H9 (cell line): ENCODE measurements around the gene BCAS3. TPM values are rescaled to one million over a fixed set of nuclear protein-coding genes. Genes with fewer than 3 reads are reported as not detected.

ENCODE experiments used
- DNase-seq: peaks from one replicate; pipeline ENCODE4 v3.0.0-alpha.2; 2017
- H2AFZ ChIP-seq: one replicate; pipeline ENCODE4 v1.6.1; 2013; ENCODE audit warnings: mild to moderate bottlenecking, low read length, control low read depth, moderate library complexity
- H2AK5ac ChIP-seq: 2 replicates; pipeline ENCODE4 v1.6.1; 2013; ENCODE audit warnings: low read length, control low read depth, mixed read lengths; ENCODE audit not compliant: insufficient read length
- H2BK120ac ChIP-seq: one replicate; pipeline ENCODE4 v1.6.1; 2013; ENCODE audit warnings: low read depth, mild to moderate bottlenecking, low read length, control low read depth, inconsistent platforms; ENCODE audit not compliant: poor library complexity, severe bottlenecking
- H2BK12ac ChIP-seq: 2 replicates; pipeline ENCODE4 v1.6.1; 2013; ENCODE audit warnings: low read length, control low read depth, mixed read lengths, low read depth; ENCODE audit not compliant: insufficient read length
- H2BK15ac ChIP-seq: 2 replicates; pipeline ENCODE4 v1.6.1; 2013; ENCODE audit warnings: low read depth, low read length, control low read depth
- H2BK20ac ChIP-seq: one replicate; pipeline ENCODE4 v1.6.1; 2013; ENCODE audit warnings: low read depth, mild to moderate bottlenecking, low read length, control low read depth, inconsistent platforms; ENCODE audit not compliant: poor library complexity, severe bottlenecking
- H2BK5ac ChIP-seq: 2 replicates; pipeline ENCODE4 v1.6.1; 2013; ENCODE audit warnings: low read length, control low read depth, mixed read lengths; ENCODE audit not compliant: insufficient read length
- H3K14ac ChIP-seq: 2 replicates; pipeline ENCODE4 v1.6.1; 2013; ENCODE audit warnings: low read length, control low read depth; ENCODE audit not compliant: insufficient read depth
- H3K18ac ChIP-seq: 2 replicates; pipeline ENCODE4 v1.6.1; 2013; ENCODE audit warnings: low read depth, mild to moderate bottlenecking, mixed read lengths, low read length, control low read depth; ENCODE audit not compliant: insufficient read length
- H3K23ac ChIP-seq: 2 replicates; pipeline ENCODE4 v1.6.1; 2013; ENCODE audit warnings: low read length, control low read depth, mixed read lengths, low read depth; ENCODE audit not compliant: insufficient read length
- H3K23me2 ChIP-seq: 2 replicates; pipeline ENCODE4 v1.6.1; 2013; ENCODE audit warnings: low read depth, mild to moderate bottlenecking, mixed read lengths, low read length, control low read depth; ENCODE audit not compliant: insufficient read length, poor library complexity, severe bottlenecking
- H3K27ac ChIP-seq: 2 replicates; pipeline ENCODE4 v1.5.1; 2013; ENCODE audit warnings: low read length, control low read depth, mixed read lengths, low read depth; ENCODE audit not compliant: insufficient read length
- H3K27me3 ChIP-seq: 2 replicates; pipeline ENCODE4 v1.6.1; 2013; ENCODE audit warnings: low read length, control low read depth, inconsistent platforms; ENCODE audit not compliant: insufficient read depth
- H3K4ac ChIP-seq: 2 replicates; pipeline ENCODE4 v1.6.1; 2013; ENCODE audit warnings: low read depth, mild to moderate bottlenecking, control low read depth, inconsistent platforms, low read length, moderate library complexity
- H3K4me1 ChIP-seq: 2 replicates; pipeline ENCODE4 v1.6.1; 2013; ENCODE audit warnings: low read length, control low read depth, inconsistent platforms; ENCODE audit not compliant: insufficient read depth
- H3K4me2 ChIP-seq: 2 replicates; pipeline ENCODE4 v1.6.1; 2013; ENCODE audit warnings: low read length, control low read depth, mixed read lengths; ENCODE audit not compliant: insufficient read length, insufficient read depth
- H3K56ac ChIP-seq: 2 replicates; pipeline ENCODE4 v1.6.1; 2013; ENCODE audit warnings: low read depth, mild to moderate bottlenecking, mixed read lengths, low read length, control low read depth; ENCODE audit not compliant: insufficient read length
- H3K79me1 ChIP-seq: 2 replicates; pipeline ENCODE4 v1.6.1; 2013; ENCODE audit warnings: low read depth, mild to moderate bottlenecking, moderate library complexity, low read length, control low read depth, inconsistent platforms; ENCODE audit not compliant: insufficient read depth, poor library complexity, severe bottlenecking
- H3K79me2 ChIP-seq: 2 replicates; pipeline ENCODE4 v1.6.1; 2013; ENCODE audit warnings: low read length, control low read depth, inconsistent platforms; ENCODE audit not compliant: insufficient read depth
- H3K9ac ChIP-seq: 2 replicates; pipeline ENCODE4 v1.6.1; 2013; ENCODE audit warnings: low read length, control low read depth, mixed read lengths; ENCODE audit not compliant: insufficient read length; ENCODE audit errors: extremely low read depth
- H3K9me3 ChIP-seq: one replicate; pipeline ENCODE4 v1.6.1; 2013; ENCODE audit warnings: low read depth, low read length, inconsistent platforms; ENCODE audit not compliant: control insufficient read depth
- H3T11ph ChIP-seq: one replicate; pipeline ENCODE4 v1.6.1; 2013; ENCODE audit warnings: mild to moderate bottlenecking, low read length, control low read depth, inconsistent platforms
- H4K20me1 ChIP-seq: one replicate; pipeline ENCODE4 v1.6.1; 2013; ENCODE audit not compliant: control insufficient read depth, insufficient read length, insufficient read depth
- H4K5ac ChIP-seq: 2 replicates; pipeline ENCODE4 v1.6.1; 2013; ENCODE audit warnings: low read depth, mild to moderate bottlenecking, mixed read lengths, low read length, control low read depth; ENCODE audit not compliant: insufficient read length
- H4K8ac ChIP-seq: replicated peaks from 2 replicates; pipeline ENCODE4 v1.6.1; 2013; ENCODE audit warnings: low read length, control low read depth, mixed read lengths, low read depth; ENCODE audit not compliant: insufficient read length
- H4K91ac ChIP-seq: 2 replicates; pipeline ENCODE4 v1.6.1; 2013; ENCODE audit warnings: low read depth, mild to moderate bottlenecking, moderate library complexity, mixed read lengths, low read length, control low read depth; ENCODE audit not compliant: insufficient read length
- H3K27ac Mint-ChIP-seq, 3 experiments: 2 replicates in 2 of 3; 3 replicates in 1 of 3; pipeline ENCODE4 v1.8.0; 2020 to 2021; ENCODE audit warnings: mixed read lengths in 3 of 3, mild to moderate bottlenecking in 1 of 3, moderate library complexity in 1 of 3
- H3K27me3 Mint-ChIP-seq: 2 replicates; pipeline ENCODE4 v1.8.0; 2021; ENCODE audit warnings: low read depth, mild to moderate bottlenecking, moderate library complexity, mixed read lengths
- H3K36me3 Mint-ChIP-seq, 3 experiments: 2 replicates in 2 of 3; 3 replicates in 1 of 3; pipeline ENCODE4 v1.8.0; 2020 to 2021; ENCODE audit warnings: low read depth in 3 of 3, mixed read lengths in 3 of 3; ENCODE audit not compliant: insufficient read depth in 1 of 3
- H3K4me1 Mint-ChIP-seq, 2 experiments: 2 replicates each; pipeline ENCODE4 v1.8.0; 2020; ENCODE audit warnings: mixed read lengths in 2 of 2
- H3K4me3 Mint-ChIP-seq, 2 experiments: 2 replicates in 1 of 2; 3 replicates in 1 of 2; pipeline ENCODE4 v1.8.0; 2020 to 2021; ENCODE audit warnings: mild to moderate bottlenecking in 2 of 2, mixed read lengths in 2 of 2, moderate library complexity in 1 of 2
- H3K9me3 Mint-ChIP-seq, 2 experiments: 2 replicates in 1 of 2; 3 replicates in 1 of 2; pipeline ENCODE4 v1.8.0; 2020; ENCODE audit warnings: mild to moderate bottlenecking in 2 of 2, mixed read lengths in 2 of 2, moderate library complexity in 1 of 2
- WGBS: extraction: QIAGEN DNeasy Blood & Tissue Kit; methylation state at CpG from one replicate; pipeline ENCODE4 v1.1.7; 2013; ENCODE audit warnings: missing lambda C conversion rate, low lambda C conversion rate, mixed read lengths; ENCODE audit not compliant: insufficient read length; ENCODE audit errors: extremely low coverage; 5-methylcytosine and 5-hydroxymethylcytosine counted together
- total RNA-seq: library from RNA; stranded (reverse); gene quantifications from 2 replicates; pipeline ENCODE4 v1.2.1, GENCODE V29; 2021
- TF ChIP-seq, protein P1 (sequence below): fragments of 200-600 bp; sonication (generic); conservative IDR thresholded peaks from 3 replicates; pipeline ENCODE4 v1.8.0; 2021; ENCODE audit warnings: antibody characterized with exemption, mild to moderate bottlenecking

BCAS3 gene
- total RNA-seq, 1 experiment from 2014 or later, result 22.4 TPM

DNA sequence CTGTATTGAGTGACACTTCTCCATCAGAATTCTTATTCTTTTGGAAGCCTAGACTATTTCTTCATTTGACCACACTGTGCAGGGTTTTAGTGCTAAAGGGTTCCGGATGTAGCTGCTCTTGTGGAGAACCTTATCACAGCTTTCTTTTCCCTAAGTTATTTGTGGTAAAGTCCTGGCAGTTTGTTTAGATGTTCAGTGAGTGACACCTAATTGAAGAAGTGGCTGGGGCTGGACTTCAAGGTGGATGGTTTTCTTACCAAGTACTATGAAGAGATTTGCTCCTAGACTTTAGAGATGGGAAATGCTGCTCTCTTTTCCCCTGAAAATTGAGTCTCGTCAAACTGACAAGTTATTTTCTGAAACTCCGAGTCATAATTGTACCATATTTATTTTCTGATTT lies 578.0 kb downstream of the BCAS3 start:
- H3K4me1 ChIP-seq, result no peaks in the 10 kb centered on the region; the same call in 1 of the 2 replicates
- no peak overlapping the region for H4K91ac ChIP-seq
- H4K5ac ChIP-seq, result no peak overlapping the region
- no peaks in the 10 kb centered on the region for H3K9me3 Mint-ChIP-seq
- H3K4me3 Mint-ChIP-seq, result no peak overlapping the region
- H3K4ac ChIP-seq, result no peak overlapping the region
- no peak overlapping the region for H3K23ac ChIP-seq
- H3K23me2 ChIP-seq, result no peaks in the 10 kb centered on the region
- no peaks in the 10 kb centered on the region for H4K20me1 ChIP-seq
- peaks cover 14 to 16% of the 10 kb centered on the region in 2 experiments for H3K4me1 Mint-ChIP-seq
- H3K18ac ChIP-seq, result no peak overlapping the region
- no peak overlapping the region for H3K27ac Mint-ChIP-seq
- no peak overlapping the region for H2BK120ac ChIP-seq
- H3K9ac ChIP-seq, result no peak overlapping the region
- H3K27me3 Mint-ChIP-seq, result no peaks in the 10 kb centered on the region
- H3K27ac ChIP-seq, result no peak overlapping the region
- no peak overlapping the region for H3K4me2 ChIP-seq
- no peak overlapping the region for H2BK20ac ChIP-seq
- WGBS, result no CpG with 5 or more reads among the region's 3 CpGs
- no peak overlapping the region for H2AK5ac ChIP-seq
- no peak overlapping the region for H2BK15ac ChIP-seq
- no peak overlapping the region for H3T11ph ChIP-seq
- TF ChIP-seq, protein P1, sequence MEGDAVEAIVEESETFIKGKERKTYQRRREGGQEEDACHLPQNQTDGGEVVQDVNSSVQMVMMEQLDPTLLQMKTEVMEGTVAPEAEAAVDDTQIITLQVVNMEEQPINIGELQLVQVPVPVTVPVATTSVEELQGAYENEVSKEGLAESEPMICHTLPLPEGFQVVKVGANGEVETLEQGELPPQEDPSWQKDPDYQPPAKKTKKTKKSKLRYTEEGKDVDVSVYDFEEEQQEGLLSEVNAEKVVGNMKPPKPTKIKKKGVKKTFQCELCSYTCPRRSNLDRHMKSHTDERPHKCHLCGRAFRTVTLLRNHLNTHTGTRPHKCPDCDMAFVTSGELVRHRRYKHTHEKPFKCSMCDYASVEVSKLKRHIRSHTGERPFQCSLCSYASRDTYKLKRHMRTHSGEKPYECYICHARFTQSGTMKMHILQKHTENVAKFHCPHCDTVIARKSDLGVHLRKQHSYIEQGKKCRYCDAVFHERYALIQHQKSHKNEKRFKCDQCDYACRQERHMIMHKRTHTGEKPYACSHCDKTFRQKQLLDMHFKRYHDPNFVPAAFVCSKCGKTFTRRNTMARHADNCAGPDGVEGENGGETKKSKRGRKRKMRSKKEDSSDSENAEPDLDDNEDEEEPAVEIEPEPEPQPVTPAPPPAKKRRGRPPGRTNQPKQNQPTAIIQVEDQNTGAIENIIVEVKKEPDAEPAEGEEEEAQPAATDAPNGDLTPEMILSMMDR, result no peak
- no peak overlapping the region for H3K56ac ChIP-seq
- no peak overlapping the region for H2BK5ac ChIP-seq
- no peaks in the 10 kb centered on the region for H3K27me3 ChIP-seq
- H4K8ac ChIP-seq, result no peak overlapping the region
- no peaks in the 10 kb centered on the region for H3K9me3 ChIP-seq
- no peak overlapping the region for H2BK12ac ChIP-seq
- H3K14ac ChIP-seq, result no peak overlapping the region
- no peak overlapping the region for H2AFZ ChIP-seq
- H3K79me2 ChIP-seq, result no peaks in the 10 kb centered on the region
- no peaks in the 10 kb centered on the region for H3K79me1 ChIP-seq
- no peaks in the 10 kb centered on the region for H3K36me3 Mint-ChIP-seq
- DNase-seq, result no peak
